Liver (tissue), 3 donors: ENCODE results near the gene KRT27.

Experiments used
- ATF3 ChIP-seq: IDR thresholded peaks from 2 replicates; pipeline ENCODE4 v1.6.1; 2016; ENCODE audit warnings: antibody characterized with exemption
- CTCF ChIP-seq: fragments of 150-350 bp; IDR thresholded peaks from 2 replicates; pipeline ENCODE4 v1.5.1; 2017; ENCODE audit warnings: improper control_type of control experiment, low read depth, low read length; ENCODE audit not compliant: missing input control
- EGR1 ChIP-seq, 2 donors: IDR thresholded peaks; 2 replicates each; pipeline ENCODE4 v1.6.1; 2016 to 2018; ENCODE audit warnings: antibody characterized with exemption in 2 of 2, low read depth in 2 of 2
- FOXA1 ChIP-seq: IDR thresholded peaks from 2 replicates; pipeline ENCODE4 v1.6.1; 2016; ENCODE audit warnings: antibody characterized with exemption
- GABPA ChIP-seq, 2 donors: IDR thresholded peaks in 1 of 2; conservative IDR thresholded peaks in 1 of 2; 2 replicates each; pipeline ENCODE4 v1.6.1; 2016; ENCODE audit warnings: antibody characterized with exemption in 2 of 2, mild to moderate bottlenecking in 1 of 2, moderate library complexity in 1 of 2
- HNF4A ChIP-seq, 2 donors: conservative IDR thresholded peaks; 2 replicates each; pipeline ENCODE4 v1.6.1; 2016; ENCODE audit warnings: antibody characterized with exemption in 2 of 2, mild to moderate bottlenecking in 2 of 2
- HNF4G ChIP-seq: IDR thresholded peaks from 2 replicates; pipeline ENCODE4 v1.6.1; 2016; ENCODE audit warnings: antibody characterized with exemption
- JUND ChIP-seq, 2 donors: IDR thresholded peaks; 2 replicates each; pipeline ENCODE4 v1.6.1; 2016; ENCODE audit warnings: antibody characterized with exemption in 2 of 2
- MAX ChIP-seq: IDR thresholded peaks from 2 replicates; pipeline ENCODE4 v1.6.1; 2016; ENCODE audit warnings: antibody characterized with exemption
- RAD21 ChIP-seq, 2 donors: IDR thresholded peaks; 2 replicates each; pipeline ENCODE4 v1.6.1; 2016; ENCODE audit warnings: antibody characterized with exemption in 2 of 2, mild to moderate bottlenecking in 2 of 2
- REST ChIP-seq: IDR thresholded peaks from 2 replicates; pipeline ENCODE4 v1.6.1; 2016; ENCODE audit warnings: antibody characterized with exemption, mild to moderate bottlenecking
- TAF1 ChIP-seq: conservative IDR thresholded peaks from 2 replicates; pipeline ENCODE4 v1.6.1; 2016; ENCODE audit warnings: antibody characterized with exemption, mild to moderate bottlenecking
- YY1 ChIP-seq: IDR thresholded peaks from 2 replicates; pipeline ENCODE4 v1.6.1; 2016; ENCODE audit warnings: antibody characterized with exemption, mild to moderate bottlenecking
- donor health status: healthy.
- donor health status: healthy.

GRCh38 chr17:40753804-40754203 is 28.5 kb downstream of the KRT27 start:
- TF ChIP-seq CTCF (no peak), REST (no peak), TAF1 (no peak), YY1 (no peak), MAX (no peak), HNF4A (conservative IDR thresholded peaks at IDR 0.05) (no peak), ATF3 (no peak), JUND (IDR thresholded peaks at IDR 0.05) (no peak), FOXA1 (no peak), GABPA (IDR thresholded peaks at IDR 0.05 in 1 of 2, conservative IDR thresholded peaks at IDR 0.05 in 1 of 2) (no peak), EGR1 (IDR thresholded peaks at IDR 0.05; ENCODE audit: low read depth in 2 of 2) (no peak), RAD21 (IDR thresholded peaks at IDR 0.05) (no peak), HNF4G (no peak)
